ENCODE data around the gene MAPK8IP2. TPM values are rescaled to one million over a fixed set of nuclear protein-coding genes. Genes with fewer than 3 reads are reported as not detected.

Gene MAPK8IP2
- total and polyA plus RNA-seq, 2 of the 13 experiments (the other 11 are each of a cell fraction or from before 2014, with no cell fraction given) = 1.3 to 2.6 TPM

- no peak for TF ChIP-seq TBX3 (IDR thresholded peaks at IDR 0.05; ENCODE audit: borderline replicate concordance)
- no peak for TF ChIP-seq ZNF549 (CRISPR knock-in tag; IDR thresholded peaks at IDR 0.05)
- TF ChIP-seq HMG20A (CRISPR knock-in tag; IDR thresholded peaks at IDR 0.05; ENCODE audit: borderline replicate concordance) = no peak
- TF ChIP-seq ZBTB1 (CRISPR knock-in tag; IDR thresholded peaks at IDR 0.05; ENCODE audit: borderline replicate concordance) = no peak
- TF ChIP-seq SMYD3 (CRISPR knock-in tag; IDR thresholded peaks at IDR 0.05) = no peak
- no peak for TF ChIP-seq ZNF232 (CRISPR knock-in tag; IDR thresholded peaks at IDR 0.05; ENCODE audit: borderline replicate concordance)
- TF ChIP-seq ZNF550 (CRISPR knock-in tag; IDR thresholded peaks at IDR 0.05; ENCODE audit: borderline replicate concordance) = no peak
- TF ChIP-seq ZNF431 (CRISPR knock-in tag; IDR thresholded peaks at IDR 0.05; ENCODE audit: borderline replicate concordance, low read depth) = no peak
- TF ChIP-seq NFKBIZ (CRISPR knock-in tag; IDR thresholded peaks at IDR 0.05) = no peak
- TF ChIP-seq ZNF703 (CRISPR knock-in tag; IDR thresholded peaks at IDR 0.05; ENCODE audit: borderline replicate concordance) = 0 out of 2 replicates have a peak, but pooled peaks have one; percentile 36
- no peak for TF ChIP-seq ZNF160 (CRISPR knock-in tag; IDR thresholded peaks at IDR 0.05)
- TF ChIP-seq ZBTB43 (CRISPR knock-in tag; conservative IDR thresholded peaks at IDR 0.05) = 0 out of 2 replicates have a peak, but pooled peaks have one; percentile 23
- 0 out of 2 replicates have a peak, but pooled peaks have one; percentile 87 for TF ChIP-seq ZNF44 (CRISPR knock-in tag; IDR thresholded peaks at IDR 0.05)
- no peak for TF ChIP-seq PCBP2 (optimal IDR thresholded peaks at IDR 0.05; ENCODE audit: low read depth, low read length, poor library complexity, severe bottlenecking)
- TF ChIP-seq STAT6 (CRISPR knock-in tag; IDR thresholded peaks at IDR 0.05; ENCODE audit: borderline replicate concordance) = no peak
- TF ChIP-seq ZNF737 (CRISPR knock-in tag; IDR thresholded peaks at IDR 0.05; ENCODE audit: borderline replicate concordance) = no peak
- TF ChIP-seq, protein P1, sequence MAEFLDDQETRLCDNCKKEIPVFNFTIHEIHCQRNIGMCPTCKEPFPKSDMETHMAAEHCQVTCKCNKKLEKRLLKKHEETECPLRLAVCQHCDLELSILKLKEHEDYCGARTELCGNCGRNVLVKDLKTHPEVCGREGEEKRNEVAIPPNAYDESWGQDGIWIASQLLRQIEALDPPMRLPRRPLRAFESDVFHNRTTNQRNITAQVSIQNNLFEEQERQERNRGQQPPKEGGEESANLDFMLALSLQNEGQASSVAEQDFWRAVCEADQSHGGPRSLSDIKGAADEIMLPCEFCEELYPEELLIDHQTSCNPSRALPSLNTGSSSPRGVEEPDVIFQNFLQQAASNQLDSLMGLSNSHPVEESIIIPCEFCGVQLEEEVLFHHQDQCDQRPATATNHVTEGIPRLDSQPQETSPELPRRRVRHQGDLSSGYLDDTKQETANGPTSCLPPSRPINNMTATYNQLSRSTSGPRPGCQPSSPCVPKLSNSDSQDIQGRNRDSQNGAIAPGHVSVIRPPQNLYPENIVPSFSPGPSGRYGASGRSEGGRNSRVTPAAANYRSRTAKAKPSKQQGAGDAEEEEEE (CRISPR knock-in tag; IDR thresholded peaks at IDR 0.05; ENCODE audit: borderline replicate concordance) = no peak
- TF ChIP-seq ZNF782 (CRISPR knock-in tag; IDR thresholded peaks at IDR 0.05; ENCODE audit: borderline replicate concordance) = no peak
- no peak for TF ChIP-seq KDM3A (CRISPR knock-in tag; IDR thresholded peaks at IDR 0.05; ENCODE audit: low read depth)
- TF ChIP-seq, protein P2, sequence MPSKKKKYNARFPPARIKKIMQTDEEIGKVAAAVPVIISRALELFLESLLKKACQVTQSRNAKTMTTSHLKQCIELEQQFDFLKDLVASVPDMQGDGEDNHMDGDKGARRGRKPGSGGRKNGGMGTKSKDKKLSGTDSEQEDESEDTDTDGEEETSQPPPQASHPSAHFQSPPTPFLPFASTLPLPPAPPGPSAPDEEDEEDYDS (CRISPR knock-in tag; IDR thresholded peaks at IDR 0.05) = no peak
- no peak for TF ChIP-seq ZNF704 (CRISPR knock-in tag; IDR thresholded peaks at IDR 0.05; ENCODE audit: borderline replicate concordance)
These were observed 27.3 kb downstream of the MAPK8IP2 start, which contains the start of gene ARSA (continued) for GRCh38 chr22:50627642-50628542.
